ENCODE measurements around the gene DLGAP1. TPM values are rescaled to one million over a fixed set of nuclear protein-coding genes. Genes with fewer than 3 reads are reported as not detected.

The DLGAP1 gene
- total and polyA plus RNA-seq, 4 donors, result 0.06 to 1.2 (median 0.17) TPM; not detected in 1

- H3K4me3 ChIP-seq (ENCODE audit: low read depth in 1 of 3, low read length in 3 of 3), result no peak overlapping the region
- no peaks in the 10 kb centered on the region for H3K36me3 ChIP-seq (ENCODE audit: control insufficient read depth in 4 of 4, insufficient read depth in 3 of 4, low read depth in 1 of 4, low read length in 3 of 4)
- DNase-seq (ENCODE audit: low spot score), result no peak
- no peaks in the 10 kb centered on the region for H3K9me3 ChIP-seq (ENCODE audit: control insufficient read depth in 4 of 4, low read length in 3 of 4)
- WGBS, result 91% methylated on average over 7 of the region's 7 CpGs
- no peak overlapping the region for H3K9ac ChIP-seq (ENCODE audit: low read depth in 1 of 2, low read length in 2 of 2)
- no peak for TF ChIP-seq HNF4G (IDR thresholded peaks at IDR 0.05)
- no peak for TF ChIP-seq SP1 (IDR thresholded peaks at IDR 0.05)
- TF ChIP-seq CTCF (IDR thresholded peaks at IDR 0.05; ENCODE audit: low read depth, low read length, missing input control), result no peak
- peaks cover 7 to 35% (median 19%) of the 10 kb centered on the region in 4 donors for H3K4me1 ChIP-seq (ENCODE audit: control insufficient read depth in 4 of 4, insufficient read depth in 4 of 4, low read length in 3 of 4)
- no peaks in the 10 kb centered on the region for H3K27me3 ChIP-seq (ENCODE audit: control insufficient read depth in 4 of 4, insufficient read depth in 4 of 4, low read length in 3 of 4)
- no peak overlapping the region for H3K27ac ChIP-seq (ENCODE audit: low read depth in 1 of 2, low read length in 2 of 2)
Observed at GRCh38 chr18:3495691-3496430, 959.2 kb downstream of the DLGAP1 start.

- TF ChIP-seq YY1 (IDR thresholded peaks at IDR 0.05) (no peak), NR2F2 (IDR thresholded peaks at IDR 0.05) (no peak), JUND (IDR thresholded peaks at IDR 0.05) (no peak), EGR1 (IDR thresholded peaks at IDR 0.05; ENCODE audit: low read depth in 2 of 2) (no peak), HNF4A (conservative IDR thresholded peaks at IDR 0.05) (no peak), TAF1 (conservative IDR thresholded peaks at IDR 0.05) (no peak), RXRA (IDR thresholded peaks at IDR 0.05) (no peak), FOXA2 (IDR thresholded peaks at IDR 0.05) (no peak), ZBTB33 (IDR thresholded peaks at IDR 0.05) (no peak), REST (IDR thresholded peaks at IDR 0.05) (no peak), HNF4G (IDR thresholded peaks at IDR 0.05) (no peak), ATF3 (IDR thresholded peaks at IDR 0.05) (no peak), CTCF (IDR thresholded peaks at IDR 0.05; ENCODE audit: low read depth, low read length, missing input control) (no peak), MAX (IDR thresholded peaks at IDR 0.05) (no peak), SP1 (IDR thresholded peaks at IDR 0.05) (no peak), GABPA (IDR thresholded peaks at IDR 0.05 in 1 of 2, conservative IDR thresholded peaks at IDR 0.05 in 1 of 2) (no peak)
- Histone ChIP-seq H3K4me3 (ENCODE audit: low read depth in 1 of 3, low read length in 3 of 3) (no peak overlapping the region), H3K36me3 (ENCODE audit: control insufficient read depth in 4 of 4, insufficient read depth in 3 of 4, low read depth in 1 of 4, low read length in 3 of 4) (no peaks in the 10 kb centered on the region), H3K27me3 (ENCODE audit: control insufficient read depth in 4 of 4, insufficient read depth in 4 of 4, low read length in 3 of 4) (no peaks in the 10 kb centered on the region), H3K9ac (ENCODE audit: low read depth in 1 of 2, low read length in 2 of 2) (no peak overlapping the region), H3K9me3 (ENCODE audit: control insufficient read depth in 4 of 4, low read length in 3 of 4) (no peaks in the 10 kb centered on the region), H3K4me1 (ENCODE audit: control insufficient read depth in 4 of 4, insufficient read depth in 4 of 4, low read length in 3 of 4) (peaks cover 6 to 32% (median 18%) of the 10 kb centered on the region in 4 donors), H3K27ac (ENCODE audit: low read depth in 1 of 2, low read length in 2 of 2) (no peak overlapping the region)
- 71% methylated on average over 5 of the region's 5 CpGs for WGBS
- no peak for DNase-seq (ENCODE audit: low spot score)
Observed at GRCh38 chr18:3494569-3494968, 960.5 kb downstream of the DLGAP1 start.

Data from liver (tissue), 9 donors.